ENCODE results near the gene VWA5B1. TPM values are rescaled to one million over a fixed set of nuclear protein-coding genes. Genes with fewer than 3 reads are reported as not detected.

VWA5B1 gene
- total and polyA plus RNA-seq, 10 of the 15 experiments (the other 5 are each of a cell fraction or from before 2014, with no cell fraction given) = under 0.01 to 0.05 (median 0.01) TPM; not detected in 7

GRCh38 chr1:20358761-20359263 is 68.1 kb downstream of the VWA5B1 start:
- ATAC-seq = no peak
- H3K4me2 ChIP-seq (ENCODE audit: control insufficient read depth, insufficient read depth) = no peak overlapping the region
- no peak for FAIRE-seq
- WGBS (ENCODE audit: insufficient coverage, insufficient replicate concordance, low lambda C conversion rate, missing lambda C conversion rate) = 39% methylated on average over 12 of the region's 12 CpGs
- no peak overlapping the region for H3K9ac ChIP-seq (ENCODE audit: control insufficient read depth, insufficient read depth, low read length)
- no peaks in the 10 kb centered on the region for H3K79me2 ChIP-seq (ENCODE audit: control insufficient read depth, insufficient read depth, low read length)
- no peak overlapping the region for H2AFZ ChIP-seq (ENCODE audit: control insufficient read depth, low read depth, low read length)
- CTCF ChIA-PET = interaction anchor here (0.7 to 1.5 kb wide), 2 partner anchors 141 to 165 kb away, joined by 3 read pairs; no protein-coding TSS in a partner anchor
- peaks cover 6% of the 10 kb centered on the region; the same call in 1 of the 2 replicates for H3K4me1 ChIP-seq (ENCODE audit: control insufficient read depth, insufficient read depth, low read length)
- RAD21 ChIA-PET (ENCODE audit: unreplicated experiment) = no interaction called here
- DNase-seq (ENCODE audit: low read depth, low spot score) = no peak
- H3K27me3 ChIP-seq (replicated peaks in 1 of 2; ENCODE audit: control insufficient read depth in 2 of 2, insufficient read depth in 2 of 2, low read length in 1 of 2) = peaks cover 0 to 3% of the 10 kb centered on the region in 2 experiments; a peak in 3 of 4 replicates
- no TSS peak for BruUV-seq (replicated peaks)
- no peak overlapping the region for H3K4me3 ChIP-seq
- no peaks in the 10 kb centered on the region for H3K9me3 ChIP-seq (replicated peaks; ENCODE audit: control insufficient read depth, insufficient read depth, low read length)
- in situ Hi-C loops (cut with MboI) (no loop called here), intact Hi-C loops (cut with micrococcal nuclease; ENCODE audit: unreplicated experiment) (loop anchor here (10.0 kb wide), 1 partner anchor 144 kb away; no protein-coding TSS in a partner anchor)
- no peak overlapping the region for H3K27ac ChIP-seq (ENCODE audit: control insufficient read depth, insufficient read depth)
- H4K20me1 ChIP-seq (ENCODE audit: control insufficient read depth, insufficient read depth) = no peaks in the 10 kb centered on the region
- POLR2A ChIA-PET = no interaction called here
- no peaks in the 10 kb centered on the region for H3K36me3 ChIP-seq (ENCODE audit: control insufficient read depth in 2 of 2, insufficient read depth in 2 of 2, low read length in 1 of 2)
- SMC1A ChIA-PET (ENCODE audit: uncharacterized antibody, unreplicated experiment) = no interaction called here
- TF ChIP-seq POLR2AphosphoS5 (IDR thresholded peaks at IDR 0.05; ENCODE audit: low read length) = no peak
- no peak for TF ChIP-seq MXI1 (IDR thresholded peaks at IDR 0.05; ENCODE audit: low read depth, low read length)
- no peak for TF ChIP-seq CREM (IDR thresholded peaks at IDR 0.05; ENCODE audit: low read depth)
- no peak for TF ChIP-seq MTA2 (IDR thresholded peaks at IDR 0.05; ENCODE audit: low read depth)
- TF ChIP-seq YBX1 (IDR thresholded peaks at IDR 0.05) = no peak
- no peak for TF ChIP-seq FOS (IDR thresholded peaks at IDR 0.05; ENCODE audit: borderline replicate concordance, extremely low read depth, insufficient read length)
- no peak for TF ChIP-seq NRF1 (conservative IDR thresholded peaks at IDR 0.05; ENCODE audit: low read depth, low read length)
- TF ChIP-seq, protein P1, sequence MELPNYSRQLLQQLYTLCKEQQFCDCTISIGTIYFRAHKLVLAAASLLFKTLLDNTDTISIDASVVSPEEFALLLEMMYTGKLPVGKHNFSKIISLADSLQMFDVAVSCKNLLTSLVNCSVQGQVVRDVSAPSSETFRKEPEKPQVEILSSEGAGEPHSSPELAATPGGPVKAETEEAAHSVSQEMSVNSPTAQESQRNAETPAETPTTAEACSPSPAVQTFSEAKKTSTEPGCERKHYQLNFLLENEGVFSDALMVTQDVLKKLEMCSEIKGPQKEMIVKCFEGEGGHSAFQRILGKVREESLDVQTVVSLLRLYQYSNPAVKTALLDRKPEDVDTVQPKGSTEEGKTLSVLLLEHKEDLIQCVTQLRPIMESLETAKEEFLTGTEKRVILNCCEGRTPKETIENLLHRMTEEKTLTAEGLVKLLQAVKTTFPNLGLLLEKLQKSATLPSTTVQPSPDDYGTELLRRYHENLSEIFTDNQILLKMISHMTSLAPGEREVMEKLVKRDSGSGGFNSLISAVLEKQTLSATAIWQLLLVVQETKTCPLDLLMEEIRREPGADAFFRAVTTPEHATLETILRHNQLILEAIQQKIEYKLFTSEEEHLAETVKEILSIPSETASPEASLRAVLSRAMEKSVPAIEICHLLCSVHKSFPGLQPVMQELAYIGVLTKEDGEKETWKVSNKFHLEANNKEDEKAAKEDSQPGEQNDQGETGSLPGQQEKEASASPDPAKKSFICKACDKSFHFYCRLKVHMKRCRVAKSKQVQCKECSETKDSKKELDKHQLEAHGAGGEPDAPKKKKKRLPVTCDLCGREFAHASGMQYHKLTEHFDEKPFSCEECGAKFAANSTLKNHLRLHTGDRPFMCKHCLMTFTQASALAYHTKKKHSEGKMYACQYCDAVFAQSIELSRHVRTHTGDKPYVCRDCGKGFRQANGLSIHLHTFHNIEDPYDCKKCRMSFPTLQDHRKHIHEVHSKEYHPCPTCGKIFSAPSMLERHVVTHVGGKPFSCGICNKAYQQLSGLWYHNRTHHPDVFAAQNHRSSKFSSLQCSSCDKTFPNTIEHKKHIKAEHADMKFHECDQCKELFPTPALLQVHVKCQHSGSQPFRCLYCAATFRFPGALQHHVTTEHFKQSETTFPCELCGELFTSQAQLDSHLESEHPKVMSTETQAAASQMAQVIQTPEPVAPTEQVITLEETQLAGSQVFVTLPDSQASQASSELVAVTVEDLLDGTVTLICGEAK (IDR thresholded peaks at IDR 0.05; ENCODE audit: borderline replicate concordance) = no peak
- TF ChIP-seq, protein P2, sequence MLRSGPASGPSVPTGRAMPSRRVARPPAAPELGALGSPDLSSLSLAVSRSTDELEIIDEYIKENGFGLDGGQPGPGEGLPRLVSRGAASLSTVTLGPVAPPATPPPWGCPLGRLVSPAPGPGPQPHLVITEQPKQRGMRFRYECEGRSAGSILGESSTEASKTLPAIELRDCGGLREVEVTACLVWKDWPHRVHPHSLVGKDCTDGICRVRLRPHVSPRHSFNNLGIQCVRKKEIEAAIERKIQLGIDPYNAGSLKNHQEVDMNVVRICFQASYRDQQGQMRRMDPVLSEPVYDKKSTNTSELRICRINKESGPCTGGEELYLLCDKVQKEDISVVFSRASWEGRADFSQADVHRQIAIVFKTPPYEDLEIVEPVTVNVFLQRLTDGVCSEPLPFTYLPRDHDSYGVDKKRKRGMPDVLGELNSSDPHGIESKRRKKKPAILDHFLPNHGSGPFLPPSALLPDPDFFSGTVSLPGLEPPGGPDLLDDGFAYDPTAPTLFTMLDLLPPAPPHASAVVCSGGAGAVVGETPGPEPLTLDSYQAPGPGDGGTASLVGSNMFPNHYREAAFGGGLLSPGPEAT (IDR thresholded peaks at IDR 0.05; ENCODE audit: low read depth) = no peak
- TF ChIP-seq CHD2 (IDR thresholded peaks at IDR 0.05; ENCODE audit: borderline replicate concordance, low read depth, low read length) = no peak
- no peak for TF ChIP-seq DPF2 (IDR thresholded peaks at IDR 0.05)
- TF ChIP-seq STAT3 (IDR thresholded peaks at IDR 0.05; ENCODE audit: low read depth, low read length) = no peak
- TF ChIP-seq, protein P3, sequence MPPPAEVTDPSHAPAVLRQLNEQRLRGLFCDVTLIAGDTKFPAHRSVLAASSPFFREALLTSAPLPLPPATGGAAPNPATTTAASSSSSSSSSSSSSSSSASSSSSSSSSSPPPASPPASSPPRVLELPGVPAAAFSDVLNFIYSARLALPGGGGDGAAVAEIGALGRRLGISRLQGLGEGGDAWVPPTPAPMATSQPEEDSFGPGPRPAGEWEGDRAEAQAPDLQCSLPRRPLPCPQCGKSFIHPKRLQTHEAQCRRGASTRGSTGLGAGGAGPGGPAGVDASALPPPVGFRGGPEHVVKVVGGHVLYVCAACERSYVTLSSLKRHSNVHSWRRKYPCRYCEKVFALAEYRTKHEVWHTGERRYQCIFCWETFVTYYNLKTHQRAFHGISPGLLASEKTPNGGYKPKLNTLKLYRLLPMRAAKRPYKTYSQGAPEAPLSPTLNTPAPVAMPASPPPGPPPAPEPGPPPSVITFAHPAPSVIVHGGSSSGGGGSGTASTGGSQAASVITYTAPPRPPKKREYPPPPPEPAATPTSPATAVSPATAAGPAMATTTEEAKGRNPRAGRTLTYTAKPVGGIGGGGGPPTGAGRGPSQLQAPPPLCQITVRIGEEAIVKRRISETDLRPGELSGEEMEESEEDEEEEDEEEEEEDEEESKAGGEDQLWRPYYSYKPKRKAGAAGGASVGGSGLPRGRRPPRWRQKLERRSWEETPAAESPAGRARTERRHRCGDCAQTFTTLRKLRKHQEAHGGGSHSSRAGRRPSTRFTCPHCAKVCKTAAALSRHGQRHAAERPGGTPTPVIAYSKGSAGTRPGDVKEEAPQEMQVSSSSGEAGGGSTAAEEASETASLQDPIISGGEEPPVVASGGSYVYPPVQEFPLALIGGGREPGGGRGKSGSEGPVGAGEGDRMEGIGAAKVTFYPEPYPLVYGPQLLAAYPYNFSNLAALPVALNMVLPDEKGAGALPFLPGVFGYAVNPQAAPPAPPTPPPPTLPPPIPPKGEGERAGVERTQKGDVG (CRISPR knock-in tag; IDR thresholded peaks at IDR 0.05) = no peak
- no peak for TF ChIP-seq SUZ12 (IDR thresholded peaks at IDR 0.05; ENCODE audit: unreplicated experiment)
- no peak for TF ChIP-seq RB1 (IDR thresholded peaks at IDR 0.05; ENCODE audit: borderline replicate concordance)
- TF ChIP-seq HCFC1 (IDR thresholded peaks at IDR 0.05; ENCODE audit: low read length) = no peak
- TF ChIP-seq EGR1 (IDR thresholded peaks at IDR 0.05; ENCODE audit: borderline replicate concordance in 1 of 2, low read depth in 2 of 2, low read length in 2 of 2) = no peak
